Breast epithelium (tissue), 3 donors: ENCODE data around the gene PRPF19.

ENCODE experiments used
- POLR2A ChIP-seq: fragments of 450-650 bp; IDR thresholded peaks from one replicate; pipeline ENCODE4 v1.6.1; 2016; ENCODE audit warnings: antibody characterized with exemption, mild to moderate bottlenecking, moderate library complexity
- POLR2AphosphoS5 ChIP-seq, 3 donors: sonication (generic); formaldehyde crosslinking; IDR thresholded peaks; one replicate each; pipeline ENCODE4 v1.6.1; 2017; ENCODE audit warnings: antibody characterized with exemption in 3 of 3
- TF ChIP-seq, protein P1 (sequence below), 3 donors: fragments of 450-650 bp; IDR thresholded peaks; one replicate each; pipeline ENCODE4 v1.5.1; 2016 to 2017; ENCODE audit warnings: antibody characterized with exemption in 3 of 3, mild to moderate bottlenecking in 3 of 3, moderate library complexity in 3 of 3

DNA sequence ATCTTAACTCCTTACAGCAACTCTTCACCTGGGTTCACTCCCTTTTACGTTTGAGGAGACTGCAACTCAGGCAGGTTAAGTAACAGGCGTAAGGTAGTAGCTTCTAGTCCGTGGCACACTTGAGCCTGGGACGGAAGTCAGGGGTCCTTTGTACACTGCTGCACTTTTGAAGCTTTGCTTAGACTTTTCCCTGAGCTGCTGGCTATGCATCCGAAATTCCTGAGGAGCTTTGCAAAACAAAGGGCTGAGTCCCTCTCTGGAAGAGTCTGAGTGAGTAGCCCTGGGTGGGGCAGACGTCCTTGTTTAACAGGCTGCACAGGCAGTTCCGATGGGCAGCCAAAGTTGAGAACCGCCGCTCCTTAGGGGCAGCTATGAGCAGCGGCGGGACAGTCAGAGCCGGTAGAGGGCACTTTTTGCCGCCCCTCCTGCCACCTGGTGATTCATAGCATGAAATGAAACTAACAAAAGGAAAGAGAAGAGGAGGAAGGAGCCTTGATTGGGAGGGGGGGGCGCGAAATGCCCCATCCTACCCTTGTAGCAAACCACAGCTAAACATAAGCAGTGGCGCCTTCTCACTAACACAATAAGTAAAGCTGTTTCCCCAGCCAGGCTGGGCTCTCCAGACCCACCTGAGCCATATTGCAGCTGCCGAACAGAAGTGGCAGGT, 9.0 kb upstream of the PRPF19 start:
- no peak for TF ChIP-seq POLR2AphosphoS5 (IDR thresholded peaks at IDR 0.05)
- no peak for TF ChIP-seq POLR2A
- TF ChIP-seq, protein P1, sequence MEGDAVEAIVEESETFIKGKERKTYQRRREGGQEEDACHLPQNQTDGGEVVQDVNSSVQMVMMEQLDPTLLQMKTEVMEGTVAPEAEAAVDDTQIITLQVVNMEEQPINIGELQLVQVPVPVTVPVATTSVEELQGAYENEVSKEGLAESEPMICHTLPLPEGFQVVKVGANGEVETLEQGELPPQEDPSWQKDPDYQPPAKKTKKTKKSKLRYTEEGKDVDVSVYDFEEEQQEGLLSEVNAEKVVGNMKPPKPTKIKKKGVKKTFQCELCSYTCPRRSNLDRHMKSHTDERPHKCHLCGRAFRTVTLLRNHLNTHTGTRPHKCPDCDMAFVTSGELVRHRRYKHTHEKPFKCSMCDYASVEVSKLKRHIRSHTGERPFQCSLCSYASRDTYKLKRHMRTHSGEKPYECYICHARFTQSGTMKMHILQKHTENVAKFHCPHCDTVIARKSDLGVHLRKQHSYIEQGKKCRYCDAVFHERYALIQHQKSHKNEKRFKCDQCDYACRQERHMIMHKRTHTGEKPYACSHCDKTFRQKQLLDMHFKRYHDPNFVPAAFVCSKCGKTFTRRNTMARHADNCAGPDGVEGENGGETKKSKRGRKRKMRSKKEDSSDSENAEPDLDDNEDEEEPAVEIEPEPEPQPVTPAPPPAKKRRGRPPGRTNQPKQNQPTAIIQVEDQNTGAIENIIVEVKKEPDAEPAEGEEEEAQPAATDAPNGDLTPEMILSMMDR (IDR thresholded peaks at IDR 0.05): no peak
